ENCODE results near the gene WFS1.

DNA sequence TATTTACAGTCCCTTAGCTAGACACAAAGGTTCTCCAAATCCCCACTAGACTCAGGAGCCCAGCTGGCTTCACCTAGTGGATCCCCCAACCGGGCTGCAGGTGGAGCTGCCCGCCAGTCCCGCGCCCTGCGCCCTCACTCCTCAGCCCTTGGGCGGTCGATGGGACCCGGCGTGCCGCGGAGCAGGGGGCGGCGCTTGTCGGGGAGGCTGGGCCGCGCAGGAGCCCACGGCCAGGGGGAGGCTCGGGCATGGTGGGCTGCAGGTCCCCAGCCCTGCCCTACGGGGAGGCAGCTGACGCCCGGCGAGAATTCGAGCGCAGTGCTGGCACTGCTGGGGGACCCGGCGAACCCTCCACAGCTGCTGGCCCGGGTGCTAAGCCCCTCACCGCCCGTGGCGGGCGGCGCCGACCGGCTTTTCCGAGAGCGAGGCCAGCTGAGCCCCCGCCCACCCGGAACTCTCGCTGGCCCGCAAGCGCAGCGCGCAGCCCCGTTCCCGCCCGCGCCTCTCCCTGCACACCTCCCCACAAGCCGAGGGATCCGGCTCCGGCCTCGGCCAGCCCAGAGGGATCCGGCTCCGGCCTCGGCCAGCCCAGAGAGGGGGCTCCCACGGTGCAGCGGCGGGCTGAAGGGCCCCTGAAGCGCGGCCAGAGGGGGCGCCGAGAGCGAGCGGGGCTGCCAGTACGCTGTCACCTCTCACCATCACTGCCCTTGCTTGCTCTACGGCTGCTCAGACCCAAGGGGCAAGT lies 39.4 kb downstream of the WFS1 start:
- TF ChIP-seq POLR2A (IDR thresholded peaks at IDR 0.05) = no peak
- TF ChIP-seq, protein P1, sequence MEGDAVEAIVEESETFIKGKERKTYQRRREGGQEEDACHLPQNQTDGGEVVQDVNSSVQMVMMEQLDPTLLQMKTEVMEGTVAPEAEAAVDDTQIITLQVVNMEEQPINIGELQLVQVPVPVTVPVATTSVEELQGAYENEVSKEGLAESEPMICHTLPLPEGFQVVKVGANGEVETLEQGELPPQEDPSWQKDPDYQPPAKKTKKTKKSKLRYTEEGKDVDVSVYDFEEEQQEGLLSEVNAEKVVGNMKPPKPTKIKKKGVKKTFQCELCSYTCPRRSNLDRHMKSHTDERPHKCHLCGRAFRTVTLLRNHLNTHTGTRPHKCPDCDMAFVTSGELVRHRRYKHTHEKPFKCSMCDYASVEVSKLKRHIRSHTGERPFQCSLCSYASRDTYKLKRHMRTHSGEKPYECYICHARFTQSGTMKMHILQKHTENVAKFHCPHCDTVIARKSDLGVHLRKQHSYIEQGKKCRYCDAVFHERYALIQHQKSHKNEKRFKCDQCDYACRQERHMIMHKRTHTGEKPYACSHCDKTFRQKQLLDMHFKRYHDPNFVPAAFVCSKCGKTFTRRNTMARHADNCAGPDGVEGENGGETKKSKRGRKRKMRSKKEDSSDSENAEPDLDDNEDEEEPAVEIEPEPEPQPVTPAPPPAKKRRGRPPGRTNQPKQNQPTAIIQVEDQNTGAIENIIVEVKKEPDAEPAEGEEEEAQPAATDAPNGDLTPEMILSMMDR (IDR thresholded peaks at IDR 0.05) = peak in 1 of 3 donors; percentile 15
